Measurements from ENCODE around the gene TARBP1.

Gene TARBP1

GRCh38 chr1:234500269-234500668 lies 21.3 kb upstream of the TARBP1 start:
- Histone ChIP-seq H3K4me3 (ENCODE audit: low read depth in 1 of 2, low read length in 2 of 2) (no peak overlapping the region), H4K20me1 (ENCODE audit: insufficient read depth, low read length) (no peaks in the 10 kb centered on the region), H2AFZ (ENCODE audit: low read depth, low read length) (no peak overlapping the region; the same call in 1 of the 2 replicates), H3K4me1 (ENCODE audit: insufficient read depth, low read length) (peaks cover 34% of the 10 kb centered on the region), H3K36me3 (ENCODE audit: insufficient read depth, low read length) (no peaks in the 10 kb centered on the region), H3K27ac (ENCODE audit: low read length) (peak overlapping the region; percentile 86), H3K79me2 (ENCODE audit: insufficient read depth, low read length) (no peaks in the 10 kb centered on the region), H3K9me3 (ENCODE audit: insufficient read depth, low read length, severe bottlenecking) (no peaks in the 10 kb centered on the region), H3K27me3 (ENCODE audit: insufficient read depth, low read length, poor library complexity) (no peaks in the 10 kb centered on the region), H3K9ac (ENCODE audit: low read depth, low read length) (no peak overlapping the region), H3K4me2 (ENCODE audit: insufficient read depth, low read length) (no peak overlapping the region)
- TF ChIP-seq CTCF (IDR thresholded peaks at IDR 0.05; ENCODE audit: borderline replicate concordance, extremely low read depth, low read length, poor library complexity, severe bottlenecking) (no peak), EZH2 (IDR thresholded peaks at IDR 0.05; ENCODE audit: borderline replicate concordance, low read depth, low read length, severe bottlenecking) (no peak)
- DNase-seq (no peak), ATAC-seq (ENCODE audit: insufficient read depth, low read depth) (no peak)

GRCh38 chr1:234499943-234500245 lies 20.9 kb upstream of the TARBP1 start:
- no peak for ATAC-seq (ENCODE audit: insufficient read depth, low read depth)
- Histone ChIP-seq H3K4me3 (ENCODE audit: low read depth in 1 of 2, low read length in 2 of 2) (no peak overlapping the region), H3K9ac (ENCODE audit: low read depth, low read length) (no peak overlapping the region), H3K4me2 (ENCODE audit: insufficient read depth, low read length) (no peak overlapping the region), H3K79me2 (ENCODE audit: insufficient read depth, low read length) (no peaks in the 10 kb centered on the region), H3K27me3 (ENCODE audit: insufficient read depth, low read length, poor library complexity) (no peaks in the 10 kb centered on the region), H2AFZ (ENCODE audit: low read depth, low read length) (peak overlapping the region; percentile 87), H3K4me1 (ENCODE audit: insufficient read depth, low read length) (peaks cover 30% of the 10 kb centered on the region), H4K20me1 (ENCODE audit: insufficient read depth, low read length) (no peaks in the 10 kb centered on the region), H3K27ac (ENCODE audit: low read length) (peak overlapping the region; percentile 86), H3K36me3 (ENCODE audit: insufficient read depth, low read length) (no peaks in the 10 kb centered on the region), H3K9me3 (ENCODE audit: insufficient read depth, low read length, severe bottlenecking) (no peaks in the 10 kb centered on the region)
- no peak for DNase-seq
- no peak for TF ChIP-seq EZH2 (IDR thresholded peaks at IDR 0.05; ENCODE audit: borderline replicate concordance, low read depth, low read length, severe bottlenecking)
- TF ChIP-seq CTCF (IDR thresholded peaks at IDR 0.05; ENCODE audit: borderline replicate concordance, extremely low read depth, low read length, poor library complexity, severe bottlenecking): no peak

GRCh38 chr1:234499119-234499942 lies 20.4 kb upstream of the TARBP1 start:
- Histone ChIP-seq H3K4me2 (ENCODE audit: insufficient read depth, low read length) (peak overlapping the region; percentile 48), H3K27me3 (ENCODE audit: insufficient read depth, low read length, poor library complexity) (no peaks in the 10 kb centered on the region), H3K27ac (ENCODE audit: low read length) (peak overlapping the region; percentile 86), H3K36me3 (ENCODE audit: insufficient read depth, low read length) (no peaks in the 10 kb centered on the region), H4K20me1 (ENCODE audit: insufficient read depth, low read length) (no peaks in the 10 kb centered on the region), H3K4me1 (ENCODE audit: insufficient read depth, low read length) (peaks cover 25% of the 10 kb centered on the region), H3K9me3 (ENCODE audit: insufficient read depth, low read length, severe bottlenecking) (no peaks in the 10 kb centered on the region), H3K79me2 (ENCODE audit: insufficient read depth, low read length) (no peaks in the 10 kb centered on the region), H3K4me3 (ENCODE audit: low read depth in 1 of 2, low read length in 2 of 2) (no peak overlapping the region), H2AFZ (ENCODE audit: low read depth, low read length) (peak overlapping the region; percentile 87), H3K9ac (ENCODE audit: low read depth, low read length) (peak overlapping the region; percentile 33)
- no peak for TF ChIP-seq EZH2 (IDR thresholded peaks at IDR 0.05; ENCODE audit: borderline replicate concordance, low read depth, low read length, severe bottlenecking)
- peak; percentile 98 for TF ChIP-seq CTCF (IDR thresholded peaks at IDR 0.05; ENCODE audit: borderline replicate concordance, extremely low read depth, low read length, poor library complexity, severe bottlenecking)
- ATAC-seq (ENCODE audit: insufficient read depth, low read depth): peak; percentile 99
- peak; percentile 90 for DNase-seq
